Heart left ventricle (tissue), 16 donors: ENCODE measurements around the gene P2RY11. TPM values are rescaled to one million over a fixed set of nuclear protein-coding genes. Genes with fewer than 3 reads are reported as not detected.

ENCODE experiments used
- ATAC-seq, 4 donors: fragments of 200-7000 bp; cut with Tn5 transposase; one replicate each; pipeline ENCODE4 v1.9.1; 2020 to 2022; ENCODE audit warnings: moderate library complexity in 4 of 4, mild to moderate bottlenecking in 3 of 4, moderate number of reproducible peaks in 1 of 4
- DNase-seq, 5 donors: peaks; one replicate each; pipeline ENCODE4 v3.0.0-alpha.2; 2020
- H3K27ac ChIP-seq, 12 donors: fragments of 200-600 bp; sonication (generic) in 4 of 12; one replicate each; pipeline versions ENCODE4 v1.5.0 to v1.8.0; 2016 to 2022; ENCODE audit warnings: mild to moderate bottlenecking in 2 of 12
- H3K27me3 ChIP-seq, 9 donors: fragments of 200-600 bp; sonication (generic) in 2 of 9; one replicate each; pipeline versions ENCODE4 v1.5.1 to v1.8.0; 2016 to 2022; ENCODE audit warnings: mild to moderate bottlenecking in 3 of 9
- H3K36me3 ChIP-seq, 9 donors: fragments of 200-600 bp; sonication (generic) in 2 of 9; one replicate each; pipeline versions ENCODE4 v1.5.0 to v1.8.0; 2018 to 2022; ENCODE audit warnings: mild to moderate bottlenecking in 2 of 9
- H3K4me1 ChIP-seq, 12 donors: fragments of 200-600 bp; sonication (generic) in 4 of 12; one replicate each; pipeline versions ENCODE4 v1.5.0 to v1.8.0; 2016 to 2022; ENCODE audit warnings: mild to moderate bottlenecking in 3 of 12
- H3K4me3 ChIP-seq, 12 donors: fragments of 200-600 bp; sonication (generic) in 4 of 12; one replicate each; pipeline versions ENCODE4 v1.5.0 to v1.8.0; 2017 to 2022; ENCODE audit warnings: mild to moderate bottlenecking in 9 of 12, moderate library complexity in 4 of 12
- H3K9me3 ChIP-seq, 12 donors: fragments of 200-600 bp; sonication (generic) in 4 of 12; one replicate each; pipeline versions ENCODE4 v1.5.0 to v1.8.0; 2016 to 2022; ENCODE audit warnings: mild to moderate bottlenecking in 1 of 12
- POLR2A ChIP-seq, 2 donors: fragments of 450-650 bp; IDR thresholded peaks; one replicate each; pipeline ENCODE4 v1.6.1; 2017; ENCODE audit warnings: antibody characterized with exemption in 2 of 2, mild to moderate bottlenecking in 2 of 2, moderate library complexity in 2 of 2
- WGBS, 4 donors: extraction: QIAGEN DNeasy Blood & Tissue Kit in 2 of 4; methylation state at CpG; one replicate each; pipeline versions ENCODE4 v1.1.5 to v1.1.7; 2013 to 2018; 5-methylcytosine and 5-hydroxymethylcytosine counted together
- intact Hi-C, 10 donors: fragments of 100-400 bp; cut with DNase I; formaldehyde crosslinking; loops; one replicate each; pipeline versions ENCODE4 v1.11.1 to v1.14.2; 2022
- polyA plus RNA-seq, 2 donors: library from polyadenylated mRNA; stranded (reverse); fragments of 200-250 nt; gene quantifications; one replicate each; pipeline ENCODE4 v1.2.3, GENCODE V29; 2013
- total RNA-seq, 9 donors: library from RNA; depleted of rRNA in 2 of 9; stranded (reverse); fragments of >200 nt in 2 of 9; fragmentation: NEBNext Ultra II Directional in 3 of 9; extraction: Animal tissue kit (Norgen Biotek cat#: 25700) in 3 of 9; gene quantifications; one replicate each; pipeline versions ENCODE4 v1.1.0 to v1.2.4, GENCODE V29; 2016 to 2023
- TF ChIP-seq, protein P1 (sequence below), 12 donors: fragments of 200-600 bp; sonication (generic) in 4 of 12; IDR thresholded peaks; one replicate each; pipeline versions ENCODE4 v1.5.0 to v1.8.0; 2018 to 2022; ENCODE audit warnings: antibody characterized with exemption in 12 of 12, mild to moderate bottlenecking in 5 of 12
- donor health status: ischemic (EF 13 %, LVEDD 7.1; RV severe dilation, severe dysfunction).
- donor health status: healthy with polysubstance abuse.
- donor health status: DM: no; HTN: yes; CAD: no.
- donor health status: DM: no; HTN: no; CAD: no.
- donor health status: ischemic (EF 25% LVEDD 6.9; RV normal size, moderate dysfunction).
- donor health status: ischemic (EF 25% LVEDD 5.7; RV mildly dilated, moderate dysfunction).
- donor health status: healthy.
- donor health status: DM: yes; HTN: yes; CAD: no.
- donor health status: ischemic (EF 35%, LVEDD 5.7; RV mildly dilated, moderate dysfunction).
- donor health status: nonischemic (EF 11% LVEDD 7.7; RV severe dilation, severe dysfunction).
- donor health status: DM: yes; HTN: yes; CAD: no.
- donor health status: PGD.
- donor health status: ischemic (EF 29% LVEDD 5.4; RV normal size, mild dysfunction).
- donor health status: nonischemic (EF 23%, LVEDD 6.1; RV moderate dilation, normal function).

The P2RY11 gene
- total and polyA plus RNA-seq, 11 donors = 3.1 to 11.7 (median 5.2) TPM

DNA sequence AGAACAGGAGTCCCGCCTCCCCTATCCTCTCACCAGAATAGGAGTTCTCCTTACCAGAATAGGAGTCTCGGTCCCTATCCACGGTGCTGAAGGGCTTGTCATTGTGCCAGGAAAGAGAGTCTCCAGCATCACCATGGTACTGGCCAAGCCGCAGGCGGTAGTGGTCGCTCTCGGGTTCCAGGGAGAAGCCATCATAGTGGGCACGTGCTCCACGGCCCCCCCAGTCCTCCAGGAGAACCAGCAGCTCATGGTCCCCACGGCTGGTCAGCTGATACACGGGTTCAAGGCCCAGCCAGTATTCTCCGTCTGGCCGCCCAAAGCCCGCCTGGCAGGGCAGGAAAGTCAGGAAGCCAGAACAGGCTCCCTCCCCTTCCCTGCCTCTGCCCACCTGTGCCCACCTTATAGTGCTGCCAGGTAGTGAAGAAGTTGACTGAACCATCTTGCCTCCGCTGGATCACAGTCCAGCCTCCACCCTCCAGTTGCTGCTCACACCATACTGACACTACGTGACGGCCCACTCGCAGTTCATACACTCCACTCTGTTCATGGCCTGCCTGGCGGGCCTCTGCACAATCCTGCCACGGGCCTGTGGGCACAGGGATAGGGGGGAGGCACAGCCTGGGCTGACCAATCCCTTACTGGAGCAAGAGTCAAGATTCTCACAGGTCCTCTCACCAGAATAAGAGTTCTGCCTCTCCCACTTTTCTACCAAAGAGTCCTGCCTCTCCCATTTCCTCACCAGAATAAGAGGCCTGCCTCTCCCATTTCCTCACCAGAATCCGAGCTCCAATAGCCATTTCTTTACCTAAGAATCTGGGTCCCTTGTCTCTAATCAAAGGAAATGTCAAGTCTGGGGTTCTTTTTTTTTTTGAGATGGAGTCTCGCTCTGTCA, 18.0 kb upstream of the P2RY11 start:
- Histone ChIP-seq H3K36me3 (peaks cover 0 to 48% (median 19%) of the 10 kb centered on the region in 9 donors), H3K4me1 (peaks cover 0 to 17% (median 9%) of the 10 kb centered on the region in 12 donors), H3K9me3 (peaks cover 0 to 10% (median 0%) of the 10 kb centered on the region in 12 donors), H3K27ac (no peak overlapping the region), H3K4me3 (no peak overlapping the region), H3K27me3 (no peaks in the 10 kb centered on the region)
- WGBS, 4 donors = 81 to 90% (median 87%) methylated on average over 17 to 22 of the region's 22 CpGs
- no peak for TF ChIP-seq POLR2A (IDR thresholded peaks at IDR 0.05)
- TF ChIP-seq, protein P1, sequence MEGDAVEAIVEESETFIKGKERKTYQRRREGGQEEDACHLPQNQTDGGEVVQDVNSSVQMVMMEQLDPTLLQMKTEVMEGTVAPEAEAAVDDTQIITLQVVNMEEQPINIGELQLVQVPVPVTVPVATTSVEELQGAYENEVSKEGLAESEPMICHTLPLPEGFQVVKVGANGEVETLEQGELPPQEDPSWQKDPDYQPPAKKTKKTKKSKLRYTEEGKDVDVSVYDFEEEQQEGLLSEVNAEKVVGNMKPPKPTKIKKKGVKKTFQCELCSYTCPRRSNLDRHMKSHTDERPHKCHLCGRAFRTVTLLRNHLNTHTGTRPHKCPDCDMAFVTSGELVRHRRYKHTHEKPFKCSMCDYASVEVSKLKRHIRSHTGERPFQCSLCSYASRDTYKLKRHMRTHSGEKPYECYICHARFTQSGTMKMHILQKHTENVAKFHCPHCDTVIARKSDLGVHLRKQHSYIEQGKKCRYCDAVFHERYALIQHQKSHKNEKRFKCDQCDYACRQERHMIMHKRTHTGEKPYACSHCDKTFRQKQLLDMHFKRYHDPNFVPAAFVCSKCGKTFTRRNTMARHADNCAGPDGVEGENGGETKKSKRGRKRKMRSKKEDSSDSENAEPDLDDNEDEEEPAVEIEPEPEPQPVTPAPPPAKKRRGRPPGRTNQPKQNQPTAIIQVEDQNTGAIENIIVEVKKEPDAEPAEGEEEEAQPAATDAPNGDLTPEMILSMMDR (IDR thresholded peaks at IDR 0.05) = no peak
- intact Hi-C loops = no loop called here
- DNase-seq = peak in 1 of 5 donors; percentile 65
- ATAC-seq = no peak

DNA sequence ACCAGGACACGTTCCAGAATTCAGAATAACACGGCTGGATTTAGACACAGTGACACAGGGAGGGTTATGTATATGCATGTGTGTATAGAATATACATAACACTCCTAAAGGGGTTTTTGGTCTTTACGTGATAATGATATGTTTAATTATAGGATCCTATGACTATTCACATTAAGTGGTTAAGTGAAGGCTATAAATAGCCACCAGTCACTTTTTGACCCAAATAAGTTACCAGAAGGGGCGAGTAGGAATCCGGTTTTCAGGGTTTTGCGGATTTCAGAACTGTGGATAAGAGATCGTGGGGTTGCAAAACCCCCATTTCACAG, 15.9 kb upstream of the P2RY11 start:
- Histone ChIP-seq H3K4me1 (peaks cover 0 to 17% (median 9%) of the 10 kb centered on the region in 12 donors), H3K9me3 (peaks cover 0 to 5% (median 0%) of the 10 kb centered on the region in 12 donors), H3K27me3 (no peaks in the 10 kb centered on the region), H3K36me3 (peaks cover 0 to 31% (median 8%) of the 10 kb centered on the region in 9 donors), H3K27ac (peak overlapping the region in 11 of 12 donors; percentile 22 to 83 (median 47)), H3K4me3 (peak overlapping the region in 8 of 12 donors; percentile 12 to 57 (median 34))
- WGBS, 4 donors = 22 to 35% (median 26%) methylated on average over 7 of the region's 7 CpGs
- intact Hi-C loops = loop anchor here in 1 of 10 donors (5.0 kb wide), 1 partner anchor 163 kb away; no protein-coding TSS in a partner anchor
- ATAC-seq (no peak), DNase-seq (no peak)
- TF ChIP-seq, protein P1 (IDR thresholded peaks at IDR 0.05) = no peak
- TF ChIP-seq POLR2A (IDR thresholded peaks at IDR 0.05) = no peak

DNA sequence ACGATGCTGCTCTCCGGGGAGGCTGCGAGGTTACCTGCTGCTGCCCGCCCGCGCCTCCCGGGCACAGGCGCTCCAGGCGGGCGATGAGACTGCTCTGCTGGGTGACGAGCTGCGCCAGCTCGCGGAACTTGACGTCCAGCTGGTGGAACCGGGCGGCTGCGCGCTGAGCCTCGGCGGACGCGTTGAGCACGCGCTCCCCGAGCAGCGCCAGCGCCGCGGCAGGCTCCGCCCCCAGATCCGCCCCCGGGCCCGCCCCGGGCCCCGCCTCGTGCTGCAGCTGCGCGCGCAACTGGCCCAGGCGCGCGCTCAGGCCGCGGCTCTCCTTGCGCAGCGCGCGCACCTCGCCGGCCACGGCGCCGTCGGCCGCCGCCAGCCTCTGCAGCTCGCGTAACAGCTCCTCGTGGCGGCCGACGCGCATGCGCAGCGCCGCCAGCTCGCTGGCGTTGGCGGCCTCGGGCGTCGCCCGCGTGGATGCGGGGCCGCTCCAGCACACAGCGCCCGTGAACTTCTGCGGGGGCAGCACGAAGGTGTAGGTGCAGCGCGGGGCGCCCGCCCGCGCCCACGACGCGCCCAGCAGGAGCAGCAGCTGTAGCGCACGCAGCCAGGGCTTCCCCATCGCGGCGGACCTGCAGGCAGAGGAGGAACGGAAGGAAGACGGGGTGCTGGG, 15.4 kb upstream of the P2RY11 start:
- 2 to 10% (median 3%) methylated on average over 26 to 97 of the region's 97 CpGs for WGBS, 4 donors
- peak; percentile 55 to 94 (median 88) for ATAC-seq
- Histone ChIP-seq H3K36me3 (peaks cover 0 to 27% (median 7%) of the 10 kb centered on the region in 9 donors), H3K4me3 (peak overlapping the region in 11 of 12 donors; percentile 28 to 68 (median 57)), H3K27me3 (no peaks in the 10 kb centered on the region), H3K4me1 (peaks cover 0 to 19% (median 9%) of the 10 kb centered on the region in 12 donors), H3K27ac (peak overlapping the region in 11 of 12 donors; percentile 47 to 89 (median 57)), H3K9me3 (no peaks in the 10 kb centered on the region)
- DNase-seq = peak; percentile 87 to 96 (median 90)
- intact Hi-C loops = loop anchor here in 1 of 10 donors (5.0 kb wide), 1 partner anchor 164 kb away; no protein-coding TSS in a partner anchor
- TF ChIP-seq, protein P1 (IDR thresholded peaks at IDR 0.05) = no peak
- peak in 1 of 2 donors; percentile 68 for TF ChIP-seq POLR2A (IDR thresholded peaks at IDR 0.05)
